Measurements from ENCODE around the gene CEP350.
"Not testable (repeated sequence)": the region's sequence is repeated elsewhere in the genome, so short reads cannot be mapped to it uniquely, and the experiment has no call there.

Gene CEP350

GRCh38 chr1:179941454-179941853 is 13.2 kb upstream of the CEP350 start:
- DNase-seq, result no peak

- DNase-seq, result no peak
These were observed 4.0 kb upstream of the CEP350 start for GRCh38 chr1:179950651-179951050.

GRCh38 chr1:179951383-179952144 is 3.0 kb upstream of the CEP350 start:
- DNase-seq, result no peak

- DNase-seq, result no peak
These were observed 2.4 kb upstream of the CEP350 start for GRCh38 chr1:179952186-179952585.

- DNase-seq, result no peak
These were observed 577 bp upstream of the CEP350 start for GRCh38 chr1:179953974-179954492.

- DNase-seq, result no peak
These were observed 674 bp downstream of the CEP350 start for GRCh38 chr1:179955287-179955680.

- no peak for DNase-seq
These were observed 1.1 kb downstream of the CEP350 start for GRCh38 chr1:179955731-179956130.

GRCh38 chr1:179958359-179958758 is 3.7 kb downstream of the CEP350 start:
- DNase-seq, result no peak

- DNase-seq, result not testable (repeated sequence)
These were observed 7.6 kb downstream of the CEP350 start for GRCh38 chr1:179962168-179962567.

GRCh38 chr1:179966551-179966950 is 11.9 kb downstream of the CEP350 start:
- no peak for DNase-seq

- DNase-seq, result no peak
These were observed 13.8 kb downstream of the CEP350 start for GRCh38 chr1:179968284-179968993.

GRCh38 chr1:179968994-179969919 is 14.6 kb downstream of the CEP350 start:
- DNase-seq, result no peak

GRCh38 chr1:179969962-179970361 is 15.4 kb downstream of the CEP350 start:
- DNase-seq, result no peak

GRCh38 chr1:179971563-179972496 is 17.2 kb downstream of the CEP350 start:
- no peak for DNase-seq

GRCh38 chr1:179973198-179974110 is 18.8 kb downstream of the CEP350 start:
- DNase-seq, result no peak

GRCh38 chr1:179976970-179977651 is 22.5 kb downstream of the CEP350 start:
- DNase-seq, result peak; percentile 14

- no peak for DNase-seq
These were observed 23.8 kb downstream of the CEP350 start for GRCh38 chr1:179978199-179979079.

GRCh38 chr1:179984101-179984500 is 29.5 kb downstream of the CEP350 start:
- DNase-seq, result no peak

GRCh38 chr1:179984942-179985341 is 30.3 kb downstream of the CEP350 start:
- DNase-seq, result no peak
